GM18951 (cell line): ENCODE results near the gene CA10.

Experiments
- POLR2A ChIP-seq: IDR thresholded peaks from 4 replicates; pipeline ENCODE4 v1.6.1; 2011; ENCODE audit warnings: mild to moderate bottlenecking; ENCODE audit not compliant: insufficient read length, insufficient read depth; ENCODE audit errors: extremely low read depth
- in situ Hi-C: fragments of 300-500 bp; cut with MboI; formaldehyde crosslinking; loops from one replicate; pipeline ENCODE4 v1.12.0; 2022; ENCODE audit warnings: low sequenced_read_pairs, mixed read lengths, inconsistent platforms; ENCODE audit not compliant: unreplicated experiment

CA10 gene

GRCh38 chr17:51907041-51907440 lies 251.5 kb downstream of the CA10 start:
- in situ Hi-C loops, result no loop called here
- TF ChIP-seq POLR2A, result no peak

- no peak for TF ChIP-seq POLR2A
- in situ Hi-C loops, result no loop called here
Observed at GRCh38 chr17:51904379-51904778, 254.1 kb downstream of the CA10 start.

GRCh38 chr17:51901242-51901641 lies 257.3 kb downstream of the CA10 start:
- in situ Hi-C loops, result no loop called here
- no peak for TF ChIP-seq POLR2A

GRCh38 chr17:51891936-51892335 lies 266.6 kb downstream of the CA10 start:
- TF ChIP-seq POLR2A, result no peak

GRCh38 chr17:51890710-51891109 lies 267.8 kb downstream of the CA10 start:
- in situ Hi-C loops, result no loop called here
- no peak for TF ChIP-seq POLR2A

More at GRCh38 chr17:51891936-51892335, 266.6 kb downstream of the CA10 start:
- in situ Hi-C loops, result no loop called here

DNA sequence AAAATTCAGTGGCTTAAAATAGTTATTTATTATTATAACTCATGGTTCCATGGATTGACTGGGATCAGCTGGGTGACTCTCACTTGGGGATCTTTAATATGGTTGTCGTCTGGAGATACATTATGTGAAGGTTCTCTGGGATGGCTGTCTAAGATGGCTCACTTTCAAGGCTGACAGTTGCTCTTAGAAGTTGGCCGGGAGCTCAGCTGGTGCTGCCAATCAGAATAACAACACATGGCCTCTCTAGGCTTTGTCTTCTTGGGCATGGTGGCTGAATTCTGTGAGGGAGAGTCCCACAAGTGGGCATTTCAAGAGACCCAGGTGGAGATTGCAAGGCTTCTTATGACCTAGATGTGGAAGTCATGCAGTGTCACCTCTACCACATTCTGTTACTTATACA lies 269.7 kb downstream of the CA10 start:
- no peak for TF ChIP-seq POLR2A
- in situ Hi-C loops, result no loop called here

GRCh38 chr17:51876986-51877385 lies 281.5 kb downstream of the CA10 start:
- TF ChIP-seq POLR2A, result no peak
- in situ Hi-C loops, result no loop called here

GRCh38 chr17:51873302-51873701 lies 285.2 kb downstream of the CA10 start:
- TF ChIP-seq POLR2A, result no peak
- in situ Hi-C loops, result no loop called here

DNA sequence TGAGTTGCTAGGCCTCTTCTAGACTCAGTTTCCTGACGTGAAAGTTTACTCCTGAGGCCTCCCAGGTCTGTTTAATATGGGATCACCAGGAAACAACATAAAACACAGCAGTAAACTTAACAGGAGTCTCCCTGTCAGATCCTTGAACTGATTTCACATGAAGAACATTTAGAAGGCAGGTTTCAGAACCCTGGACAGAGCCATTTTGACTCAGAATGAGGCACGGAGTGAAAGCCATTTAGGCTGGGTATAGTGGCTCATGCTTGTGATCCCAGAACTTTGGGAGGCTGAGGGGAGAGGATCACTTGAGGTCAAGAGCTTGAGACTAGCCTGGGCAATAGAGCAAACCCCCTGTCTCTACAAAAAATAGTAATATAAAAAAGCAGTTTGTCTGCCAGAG lies 289.1 kb downstream of the CA10 start:
- no peak for TF ChIP-seq POLR2A
- in situ Hi-C loops, result no loop called here

GRCh38 chr17:51860954-51861561 lies 297.5 kb downstream of the CA10 start:
- TF ChIP-seq POLR2A, result no peak
- in situ Hi-C loops, result no loop called here

DNA sequence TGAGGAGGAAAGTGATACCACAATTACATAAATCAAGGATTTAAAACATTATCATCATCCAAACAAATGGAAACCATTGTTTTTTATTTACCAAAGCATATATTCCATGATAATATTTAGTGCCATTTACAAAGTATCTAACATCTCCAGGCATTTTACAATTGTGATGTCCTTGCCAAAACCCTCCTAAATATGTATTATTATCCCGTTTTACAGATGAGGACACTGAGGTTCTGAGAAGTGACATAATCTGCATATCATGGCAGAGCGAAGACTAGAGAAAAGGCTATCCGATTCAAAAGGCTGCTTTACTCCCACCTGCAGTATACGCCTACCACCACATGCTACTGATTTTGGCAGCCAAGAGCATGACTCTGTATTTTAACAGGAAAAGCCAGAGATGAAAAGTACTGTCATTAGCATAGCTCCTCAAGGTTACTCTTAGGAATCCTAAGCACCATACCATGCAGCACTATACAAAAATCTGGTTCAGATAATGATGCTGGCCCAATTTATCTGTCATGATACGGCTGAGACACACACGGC lies 301.4 kb downstream of the CA10 start:
- TF ChIP-seq POLR2A, result no peak
- in situ Hi-C loops, result no loop called here

DNA sequence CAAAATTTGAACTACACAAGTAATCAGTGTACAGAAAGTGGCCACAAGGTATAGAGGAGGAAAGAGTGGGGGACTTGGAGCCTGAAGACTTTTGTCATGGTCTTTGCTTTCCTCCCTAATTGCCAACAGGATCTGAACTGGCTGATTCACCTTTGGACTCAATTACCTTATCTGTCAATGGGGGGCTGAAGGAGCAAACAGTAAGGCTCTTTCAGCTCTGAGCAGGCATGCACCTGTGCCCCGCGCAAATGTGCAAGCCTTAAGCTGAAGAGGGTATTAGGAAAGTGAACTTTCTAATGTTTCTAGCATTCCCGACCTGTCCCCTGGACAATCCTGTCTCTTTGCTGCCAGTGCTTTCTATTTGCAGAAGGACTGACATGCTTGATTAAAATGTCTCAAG lies 302.7 kb downstream of the CA10 start:
- in situ Hi-C loops, result no loop called here
- no peak for TF ChIP-seq POLR2A

- in situ Hi-C loops, result no loop called here
- no peak for TF ChIP-seq POLR2A
Observed at GRCh38 chr17:51853857-51854256, 304.7 kb downstream of the CA10 start.

GRCh38 chr17:51852603-51853002 lies 305.9 kb downstream of the CA10 start:
- in situ Hi-C loops, result no loop called here

More at GRCh38 chr17:51852603-51853002, 305.9 kb downstream of the CA10 start:
- TF ChIP-seq POLR2A, result no peak
